OCI-LY7 (cell line): ENCODE measurements around the gene CDC42EP3. TPM values are rescaled to one million over a fixed set of nuclear protein-coding genes. Genes with fewer than 3 reads are reported as not detected.

Experiments
- BruUV-seq: library from RNA; stranded (reverse); fragments of 400-500 nt; replicated peaks from 2 replicates; lab custom pipeline; 2021; lab: Mats Ljungman, UMichigan
- CTCF ChIA-PET: fragments of 300-600 bp; sonication (Branson Sonifier 250); formaldehyde crosslinking; loops from one replicate; lab custom pipeline; 2022; ENCODE audit warnings: antibody characterized with exemption; ENCODE audit not compliant: unreplicated experiment; lab: Charles Lee
- POLR2A ChIA-PET: fragments of 300-600 bp; sonication (Branson Sonifier 250); formaldehyde crosslinking; loops from one replicate; lab custom pipeline; 2022; ENCODE audit warnings: antibody characterized with exemption; lab: Charles Lee
- DNase-seq: peaks from one replicate; pipeline ENCODE4 v3.0.0-alpha.2; 2015; ENCODE audit warnings: low spot score
- H2AFZ ChIP-seq: fragments of 200-600 bp; sonication (generic), shearing (Covaris generic); 2 replicates; pipeline ENCODE4 v1.6.1; 2014; ENCODE audit warnings: mild to moderate bottlenecking, antibody characterized with exemption, low read length, moderate library complexity
- H3K27ac ChIP-seq: fragments of 200-600 bp; sonication (generic); 2 replicates; pipeline ENCODE4 v1.5.1; 2014; ENCODE audit warnings: mixed run types, low read depth, mild to moderate bottlenecking, moderate library complexity, low read length, inconsistent platforms; ENCODE audit not compliant: poor library complexity, severe bottlenecking
- H3K36me3 ChIP-seq: fragments of 200-600 bp; sonication (generic); 2 replicates; pipeline ENCODE4 v1.6.1; 2014; ENCODE audit warnings: mild to moderate bottlenecking, antibody characterized with exemption, low read length, moderate library complexity, mixed read lengths; ENCODE audit not compliant: insufficient read depth
- H3K4me1 ChIP-seq: fragments of 200-600 bp; sonication (generic); 2 replicates; pipeline ENCODE4 v1.5.1; 2014; ENCODE audit warnings: mild to moderate bottlenecking, low read length; ENCODE audit not compliant: insufficient read depth, poor library complexity, severe bottlenecking
- H3K4me2 ChIP-seq: fragments of 200-600 bp; sonication (generic); 2 replicates; pipeline ENCODE4 v1.6.1; 2014; ENCODE audit warnings: mild to moderate bottlenecking, low read length
- H3K4me3 ChIP-seq: fragments of 200-600 bp; sonication (generic); 2 replicates; pipeline ENCODE4 v1.5.1; 2014; ENCODE audit warnings: mild to moderate bottlenecking, low read depth, low read length; ENCODE audit not compliant: poor library complexity, severe bottlenecking
- H3K79me2 ChIP-seq: fragments of 200-600 bp; sonication (generic); 2 replicates; pipeline ENCODE4 v1.6.1; 2016; ENCODE audit warnings: low read depth, mild to moderate bottlenecking, low read length, moderate library complexity, mixed read lengths; ENCODE audit not compliant: insufficient read depth
- H3K9me2 ChIP-seq: fragments of 200-600 bp; sonication (generic); 2 replicates; pipeline ENCODE4 v1.6.1; 2016; ENCODE audit warnings: mild to moderate bottlenecking, low read length, mixed read lengths; ENCODE audit not compliant: insufficient read depth
- H3K9me3 ChIP-seq: fragments of 200-600 bp; sonication (generic); 2 replicates; pipeline ENCODE4 v1.6.1; 2014; ENCODE audit warnings: mild to moderate bottlenecking, mixed run types, low read length, mixed read lengths
- H4K20me1 ChIP-seq: fragments of 200-600 bp; sonication (generic); 2 replicates; pipeline ENCODE4 v1.6.1; 2014; ENCODE audit warnings: mild to moderate bottlenecking, antibody characterized with exemption, low read length, moderate library complexity, mixed read lengths; ENCODE audit not compliant: insufficient read depth
- EZH2phosphoT487 ChIP-seq: fragments of 200-600 bp; sonication (generic); IDR thresholded peaks from 2 replicates; pipeline ENCODE4 v1.6.1; 2018; ENCODE audit warnings: low read depth, borderline replicate concordance, mild to moderate bottlenecking, mixed run types, antibody characterized with exemption, low read length, moderate library complexity, mixed read lengths
- intact Hi-C: fragments of 100-400 bp; cut with micrococcal nuclease; formaldehyde crosslinking; loops from one replicate; pipeline ENCODE4 v1.10.0; 2022; ENCODE audit not compliant: unreplicated experiment
- total RNA-seq, 2 experiments: library from RNA; depleted of rRNA in 1 of 2; stranded (reverse); fragments of >200 nt in 1 of 2; shearing (Covaris generic) in 1 of 2; gene quantifications; 2 replicates each; pipeline ENCODE4 v1.2.3, GENCODE V29; 2014 to 2022
- TF ChIP-seq, protein P1 (sequence below): fragments of 200-600 bp; sonication (generic); conservative IDR thresholded peaks from 2 replicates; pipeline ENCODE4 v1.5.1; 2014; ENCODE audit warnings: mild to moderate bottlenecking, antibody characterized with exemption, low read length, moderate library complexity, mixed read lengths

Gene CDC42EP3
- total RNA-seq, 2 experiments from 2014 or later, result 7.2 to 22.9 TPM

- Histone ChIP-seq H3K4me2 (no peak overlapping the region), H3K4me1 (peaks cover 20% of the 10 kb centered on the region), H3K27ac (no peak overlapping the region), H4K20me1 (no peaks in the 10 kb centered on the region), H3K9me3 (no peaks in the 10 kb centered on the region), H3K4me3 (no peak overlapping the region), H2AFZ (no peak overlapping the region), H3K9me2 (no peaks in the 10 kb centered on the region), H3K79me2 (no peaks in the 10 kb centered on the region), H3K36me3 (peaks cover 31% of the 10 kb centered on the region)
- DNase-seq, result no peak
- ChIA-PET POLR2A (interaction anchor here (1.9 kb wide), 1 partner anchor 22 kb away, joined by 4 read pairs; no protein-coding TSS in a partner anchor), CTCF (interaction anchor here (0.6 kb wide), 1 partner anchor 12 kb away, joined by 12 read pairs; no protein-coding TSS in a partner anchor)
- TF ChIP-seq, protein P1, sequence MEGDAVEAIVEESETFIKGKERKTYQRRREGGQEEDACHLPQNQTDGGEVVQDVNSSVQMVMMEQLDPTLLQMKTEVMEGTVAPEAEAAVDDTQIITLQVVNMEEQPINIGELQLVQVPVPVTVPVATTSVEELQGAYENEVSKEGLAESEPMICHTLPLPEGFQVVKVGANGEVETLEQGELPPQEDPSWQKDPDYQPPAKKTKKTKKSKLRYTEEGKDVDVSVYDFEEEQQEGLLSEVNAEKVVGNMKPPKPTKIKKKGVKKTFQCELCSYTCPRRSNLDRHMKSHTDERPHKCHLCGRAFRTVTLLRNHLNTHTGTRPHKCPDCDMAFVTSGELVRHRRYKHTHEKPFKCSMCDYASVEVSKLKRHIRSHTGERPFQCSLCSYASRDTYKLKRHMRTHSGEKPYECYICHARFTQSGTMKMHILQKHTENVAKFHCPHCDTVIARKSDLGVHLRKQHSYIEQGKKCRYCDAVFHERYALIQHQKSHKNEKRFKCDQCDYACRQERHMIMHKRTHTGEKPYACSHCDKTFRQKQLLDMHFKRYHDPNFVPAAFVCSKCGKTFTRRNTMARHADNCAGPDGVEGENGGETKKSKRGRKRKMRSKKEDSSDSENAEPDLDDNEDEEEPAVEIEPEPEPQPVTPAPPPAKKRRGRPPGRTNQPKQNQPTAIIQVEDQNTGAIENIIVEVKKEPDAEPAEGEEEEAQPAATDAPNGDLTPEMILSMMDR, result no peak
- TF ChIP-seq EZH2phosphoT487, result no peak
- no TSS peak for BruUV-seq
- intact Hi-C loops, result no loop called here
Measured at GRCh38 chr2:37641582-37642171, 29.8 kb downstream of the CDC42EP3 start.

GRCh38 chr2:37639631-37640030, 31.8 kb downstream of the CDC42EP3 start:
- no peaks in the 10 kb centered on the region for H3K9me2 ChIP-seq
- TF ChIP-seq EZH2phosphoT487, result no peak
- TF ChIP-seq, protein P1, result no peak
- peaks cover 21% of the 10 kb centered on the region; the same call in 1 of the 2 replicates for H3K36me3 ChIP-seq
- no peak overlapping the region for H3K4me2 ChIP-seq
- DNase-seq, result no peak
- H2AFZ ChIP-seq, result no peak overlapping the region
- no TSS peak for BruUV-seq
- no peaks in the 10 kb centered on the region for H4K20me1 ChIP-seq
- H3K9me3 ChIP-seq, result no peaks in the 10 kb centered on the region
- intact Hi-C loops, result no loop called here
- H3K4me3 ChIP-seq, result no peak overlapping the region
- H3K27ac ChIP-seq, result no peak overlapping the region
- H3K4me1 ChIP-seq, result peaks cover 10% of the 10 kb centered on the region
- no peaks in the 10 kb centered on the region for H3K79me2 ChIP-seq
- POLR2A ChIA-PET, result interaction anchor here (1.3 kb wide), 1 partner anchor 46 kb away, joined by 3 read pairs; no protein-coding TSS in a partner anchor
- CTCF ChIA-PET, result no interaction called here

- BruUV-seq, result no TSS peak
- Histone ChIP-seq H3K9me2 (no peaks in the 10 kb centered on the region), H3K9me3 (no peaks in the 10 kb centered on the region), H4K20me1 (no peaks in the 10 kb centered on the region), H3K36me3 (peaks cover 14% of the 10 kb centered on the region; the same call in 1 of the 2 replicates), H3K4me1 (peaks cover 10% of the 10 kb centered on the region), H3K4me3 (no peak overlapping the region), H3K27ac (no peak overlapping the region), H3K79me2 (no peaks in the 10 kb centered on the region), H2AFZ (no peak overlapping the region), H3K4me2 (no peak overlapping the region)
- TF ChIP-seq, protein P1, result no peak
- TF ChIP-seq EZH2phosphoT487, result no peak
- DNase-seq, result no peak
- ChIA-PET POLR2A (no interaction called here), CTCF (no interaction called here)
- intact Hi-C loops, result no loop called here
Measured at GRCh38 chr2:37638973-37639372, 32.5 kb downstream of the CDC42EP3 start.
